Measurements from ENCODE around the gene MBD6.

The MBD6 gene

GRCh38 chr12:57533108-57533507, 10.5 kb downstream of the MBD6 start:
- no peak for DNase-seq (ENCODE audit: low read depth, low spot score)
- no peak for TF ChIP-seq CTCF (IDR thresholded peaks at IDR 0.05; ENCODE audit: insufficient read depth, low read length, missing control alignments)
- ChIA-PET CTCF (interaction anchor here (0.8 to 1.9 kb wide), 3 partner anchors 50 to 87 kb away, joined by 3 to 5 read pairs (median 3); no protein-coding TSS in a partner anchor), POLR2A (interaction anchor here (2.1 kb wide), 1 partner anchor 9 kb away, joined by 10 read pairs; no protein-coding TSS in a partner anchor)
- H3K4me3 ChIP-seq (ENCODE audit: low read depth, low read length), result no peak overlapping the region

GRCh38 chr12:57534250-57534649, 11.6 kb downstream of the MBD6 start:
- CTCF ChIA-PET, result interaction anchor here (1.9 to 3.4 kb wide), 2 partner anchors 11 to 12 kb away, joined by 4 to 11 read pairs; partner anchors contain the start of gene DCTN2
- no peak for DNase-seq (ENCODE audit: low read depth, low spot score)
- no peak overlapping the region for H3K4me3 ChIP-seq (ENCODE audit: low read depth, low read length)
- POLR2A ChIA-PET, result interaction anchor here (1.0 to 1.1 kb wide), 2 partner anchors 11 to 13 kb away, joined by 3 to 4 read pairs; partner anchors contain the start of genes DCTN2 and MBD6
- no peak for TF ChIP-seq CTCF (IDR thresholded peaks at IDR 0.05; ENCODE audit: insufficient read depth, low read length, missing control alignments)

- POLR2A ChIA-PET, result interaction anchor here (1.0 to 1.2 kb wide), 3 partner anchors 11 to 12 kb away, joined by 3 to 5 read pairs (median 4); partner anchors contain the start of genes DCTN2 and MBD6
- no peak for TF ChIP-seq CTCF (IDR thresholded peaks at IDR 0.05; ENCODE audit: insufficient read depth, low read length, missing control alignments)
These were observed 12.4 kb downstream of the MBD6 start for GRCh38 chr12:57534991-57535543.

GRCh38 chr12:57535764-57536596, 13.4 kb downstream of the MBD6 start:
- ChIA-PET POLR2A (interaction anchor here (1.2 kb wide), 1 partner anchor 11 kb away, joined by 5 read pairs; no protein-coding TSS in a partner anchor), CTCF (interaction anchor here (1.7 to 3.4 kb wide), 3 partner anchors 11 to 47 kb away, joined by 4 to 11 read pairs (median 4); partner anchors contain the start of gene DCTN2)
- H3K4me3 ChIP-seq (ENCODE audit: low read depth, low read length), result no peak overlapping the region
- TF ChIP-seq CTCF (IDR thresholded peaks at IDR 0.05; ENCODE audit: insufficient read depth, low read length, missing control alignments), result no peak
- no peak for DNase-seq (ENCODE audit: low read depth, low spot score)

More at GRCh38 chr12:57534991-57535543, 12.4 kb downstream of the MBD6 start:
- CTCF ChIA-PET, result interaction anchor here (1.7 to 3.4 kb wide), 3 partner anchors 12 to 48 kb away, joined by 4 to 11 read pairs (median 4); partner anchors contain the start of gene DCTN2
- H3K4me3 ChIP-seq (ENCODE audit: low read depth, low read length), result no peak overlapping the region
- no peak for DNase-seq (ENCODE audit: low read depth, low spot score)

- TF ChIP-seq CTCF (IDR thresholded peaks at IDR 0.05; ENCODE audit: insufficient read depth, low read length, missing control alignments), result no peak
- ChIA-PET POLR2A (no interaction called here), CTCF (interaction anchor here (1.7 to 3.4 kb wide), 2 partner anchors 10 to 47 kb away, joined by 4 to 11 read pairs; partner anchors contain the start of gene DCTN2)
These were observed 13.9 kb downstream of the MBD6 start for GRCh38 chr12:57536597-57536942.

More at GRCh38 chr12:57536597-57536942, 13.9 kb downstream of the MBD6 start:
- no peak for DNase-seq (ENCODE audit: low read depth, low spot score)
- no peak overlapping the region for H3K4me3 ChIP-seq (ENCODE audit: low read depth, low read length)

All from AG04449 (cell line).